NB4 (cell line): Measurements from ENCODE around the gene STH.

Experiments
- DNase-seq: peaks from one replicate; pipeline ENCODE4 v3.0.0; 2010; ENCODE audit warnings: low read depth
- H3K4me3 ChIP-seq: one replicate; pipeline ENCODE4 v1.5.1; 2011; ENCODE audit warnings: mild to moderate bottlenecking, low read depth, low read length, moderate library complexity
- CTCF ChIP-seq: IDR thresholded peaks from one replicate; pipeline ENCODE4 v1.5.1; 2012; ENCODE audit warnings: low read depth, low read length
- MYC ChIP-seq: IDR thresholded peaks from 2 replicates; pipeline ENCODE4 v1.6.1; 2011; ENCODE audit warnings: low read depth, low read length
- POLR2A ChIP-seq: IDR thresholded peaks from 2 replicates; pipeline ENCODE4 v1.6.1; 2011; ENCODE audit warnings: mild to moderate bottlenecking; ENCODE audit not compliant: insufficient read length; ENCODE audit errors: extremely low read depth
- TF ChIP-seq, protein P1 (sequence below): IDR thresholded peaks from 2 replicates; pipeline ENCODE4 v1.6.1; 2011; ENCODE audit warnings: low read depth, low read length

The STH gene

DNA sequence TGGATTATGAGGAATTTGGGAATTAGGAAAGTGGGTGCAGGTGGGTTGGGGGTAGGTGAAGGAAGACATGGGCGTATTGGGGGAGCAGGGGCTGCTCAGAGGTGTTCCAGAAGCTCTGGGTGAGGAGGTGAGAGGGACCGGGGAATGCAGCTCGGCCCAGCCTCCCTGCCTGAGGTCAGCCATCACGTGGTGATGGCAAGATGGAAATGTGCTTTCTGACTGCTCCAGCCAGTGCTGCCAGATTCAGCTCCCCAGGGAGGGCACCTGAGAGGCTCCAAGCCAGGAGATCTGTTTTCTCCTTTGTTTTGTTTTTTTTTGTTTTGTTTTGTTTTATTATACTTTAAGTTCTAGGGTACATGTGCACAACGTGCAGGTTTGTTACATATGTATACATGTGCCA is 35.2 kb upstream of the STH start:
- no peak for TF ChIP-seq CTCF
- TF ChIP-seq, protein P1, sequence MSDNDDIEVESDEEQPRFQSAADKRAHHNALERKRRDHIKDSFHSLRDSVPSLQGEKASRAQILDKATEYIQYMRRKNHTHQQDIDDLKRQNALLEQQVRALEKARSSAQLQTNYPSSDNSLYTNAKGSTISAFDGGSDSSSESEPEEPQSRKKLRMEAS: no peak
- TF ChIP-seq MYC: no peak
- no peak for TF ChIP-seq POLR2A
- no peak overlapping the region for H3K4me3 ChIP-seq
- DNase-seq: no peak

GRCh38 chr17:45964634-45965033 is 34.4 kb upstream of the STH start:
- TF ChIP-seq CTCF (no peak), POLR2A (no peak), MYC (no peak)
- TF ChIP-seq, protein P1: no peak
- DNase-seq: no peak
- H3K4me3 ChIP-seq: no peak overlapping the region

GRCh38 chr17:45965812-45966211 is 33.2 kb upstream of the STH start:
- H3K4me3 ChIP-seq: no peak overlapping the region
- no peak for DNase-seq
- TF ChIP-seq, protein P1: no peak
- no peak for TF ChIP-seq CTCF
- no peak for TF ChIP-seq MYC
- no peak for TF ChIP-seq POLR2A

- TF ChIP-seq CTCF (no peak), MYC (no peak), POLR2A (no peak)
- TF ChIP-seq, protein P1: no peak
- H3K4me3 ChIP-seq: no peak overlapping the region
- DNase-seq: no peak
These were observed 32.3 kb upstream of the STH start for GRCh38 chr17:45966606-45967280.

GRCh38 chr17:45967378-45967777 is 31.7 kb upstream of the STH start:
- no peak for DNase-seq
- TF ChIP-seq MYC: no peak
- no peak for TF ChIP-seq CTCF
- TF ChIP-seq, protein P1: no peak
- no peak for TF ChIP-seq POLR2A

GRCh38 chr17:45968732-45969131 is 30.3 kb upstream of the STH start:
- H3K4me3 ChIP-seq: no peak overlapping the region
- TF ChIP-seq POLR2A (no peak), MYC (no peak), CTCF (no peak)
- TF ChIP-seq, protein P1: no peak
- no peak for DNase-seq

More at GRCh38 chr17:45967378-45967777, 31.7 kb upstream of the STH start:
- H3K4me3 ChIP-seq: no peak overlapping the region
